Fibroblast of lung (primary cell): ENCODE measurements around the gene KNDC1. TPM values are rescaled to one million over a fixed set of nuclear protein-coding genes. Genes with fewer than 3 reads are reported as not detected.

Experiments
- DNase-seq, 2 donors: peaks; one replicate each; pipeline versions ENCODE4 v3.0.0 to v3.0.0-alpha.2; 2010; ENCODE audit warnings: low read depth in 2 of 2
- H2AFZ ChIP-seq: 2 replicates; pipeline ENCODE4 v1.5.1; 2012; ENCODE audit warnings: low read length, control low read depth, inconsistent platforms
- H3K27ac ChIP-seq: 2 replicates; pipeline ENCODE4 v1.5.1; 2011; ENCODE audit warnings: low read length, control low read depth; ENCODE audit not compliant: insufficient read depth
- H3K27me3 ChIP-seq: 2 replicates; pipeline ENCODE4 v1.5.1; 2011; ENCODE audit warnings: mild to moderate bottlenecking, low read length; ENCODE audit not compliant: control insufficient read depth, insufficient read depth
- H3K36me3 ChIP-seq: 2 replicates; pipeline ENCODE4 v1.5.1; 2011; ENCODE audit warnings: low read length; ENCODE audit not compliant: control insufficient read depth, insufficient read depth
- H3K4me1 ChIP-seq: 2 replicates; pipeline ENCODE4 v1.5.1; 2011; ENCODE audit warnings: low read length; ENCODE audit not compliant: control insufficient read depth, insufficient read depth; ENCODE audit errors: extremely low read depth
- H3K4me2 ChIP-seq: 2 replicates; pipeline ENCODE4 v1.5.1; 2011; ENCODE audit warnings: low read length, control low read depth; ENCODE audit not compliant: insufficient read depth; ENCODE audit errors: extremely low read depth
- H3K4me3 ChIP-seq, 4 experiments: fragments of 200-600 bp in 1 of 4; sonication (generic) in 1 of 4; replicated peaks in 1 of 4; 2 replicates each; pipeline ENCODE4 v1.5.1; 2011 to 2016; ENCODE audit warnings: low read length in 4 of 4, low read depth in 3 of 4, mild to moderate bottlenecking in 3 of 4, control low read depth in 2 of 4, inconsistent platforms in 1 of 4, mixed read lengths in 1 of 4; ENCODE audit not compliant: insufficient read depth in 1 of 4; ENCODE audit errors: control extremely low read depth in 1 of 4
- H3K79me2 ChIP-seq: 2 replicates; pipeline ENCODE4 v1.5.1; 2012; ENCODE audit warnings: mild to moderate bottlenecking, low read length, inconsistent platforms; ENCODE audit not compliant: control insufficient read depth, insufficient read depth
- H3K9ac ChIP-seq: 2 replicates; pipeline ENCODE4 v1.5.1; 2011; ENCODE audit warnings: mild to moderate bottlenecking, low read length, control low read depth; ENCODE audit not compliant: insufficient read depth
- H3K9me3 ChIP-seq: 2 replicates; pipeline ENCODE4 v1.5.1; 2012; ENCODE audit warnings: low read depth, low read length; ENCODE audit not compliant: control insufficient read depth, insufficient read depth
- H4K20me1 ChIP-seq: 2 replicates; pipeline ENCODE4 v1.5.1; 2011; ENCODE audit warnings: low read length; ENCODE audit not compliant: control insufficient read depth, insufficient read depth; ENCODE audit errors: extremely low read depth
- EZH2 ChIP-seq: IDR thresholded peaks from 2 replicates; pipeline ENCODE4 v1.5.1; 2012; ENCODE audit warnings: low read length, control low read depth, mild to moderate bottlenecking; ENCODE audit errors: missing control alignments
- polyA plus RNA-seq, 2 donors: library from polyadenylated mRNA; depleted of rRNA in 1 of 2; stranded (reverse) in 1 of 2; unstranded in 1 of 2; fragments of >200 nt; gene quantifications; 2 replicates each; pipeline ENCODE4 v1.2.1, GENCODE V29; 2011 to 2012; ENCODE audit warnings: missing spikeins in 1 of 2
- total RNA-seq: library from RNA; depleted of rRNA; stranded (reverse); fragments of >200 nt; gene quantifications from 2 replicates; pipeline ENCODE4 v1.2.1, GENCODE V29; 2014
- TF ChIP-seq, protein P1 (sequence below), 2 donors: IDR thresholded peaks in 1 of 2; conservative IDR thresholded peaks in 1 of 2; 1 replicate in 1 of 2; 2 replicates in 1 of 2; pipeline ENCODE4 v1.5.1; 2011 to 2012; ENCODE audit warnings: low read length in 2 of 2, control low read depth in 1 of 2, inconsistent platforms in 1 of 2, low read depth in 1 of 2, mild to moderate bottlenecking in 1 of 2

KNDC1 gene
- total and polyA plus RNA-seq, 2 donors (not counting 1 experiment from before 2014, with no cell fraction given): 0.20 to 0.50 TPM

DNA sequence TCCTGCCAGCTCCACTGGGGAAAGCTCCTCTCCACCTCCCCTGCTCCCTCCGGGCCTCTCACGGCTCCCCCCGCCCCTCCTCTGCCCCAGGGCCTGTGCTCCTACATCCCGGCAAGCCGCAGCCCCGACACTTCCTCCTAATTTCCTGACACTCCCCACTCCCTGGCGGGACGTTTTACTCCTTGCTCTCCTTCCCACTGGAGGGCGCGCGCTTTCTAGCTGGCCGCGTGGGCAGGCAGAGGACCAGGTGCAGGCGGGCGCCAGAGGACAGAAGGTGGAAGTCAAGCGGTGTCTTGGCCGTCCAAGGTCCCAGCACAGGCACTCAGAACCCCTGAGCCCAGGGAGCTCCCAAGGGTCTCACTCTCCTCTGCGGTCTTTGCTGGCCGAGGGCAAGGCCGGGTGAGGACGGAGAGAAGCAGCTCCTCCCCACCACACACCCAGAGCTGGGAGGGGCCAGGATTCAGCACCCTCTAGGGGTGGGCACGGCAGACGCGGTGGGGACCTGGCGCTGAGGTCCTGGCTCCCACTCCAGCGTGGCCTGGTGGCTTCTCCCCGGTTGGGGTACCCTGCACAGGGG lies 97.6 kb downstream of the KNDC1 start:
- TF ChIP-seq, protein P1, sequence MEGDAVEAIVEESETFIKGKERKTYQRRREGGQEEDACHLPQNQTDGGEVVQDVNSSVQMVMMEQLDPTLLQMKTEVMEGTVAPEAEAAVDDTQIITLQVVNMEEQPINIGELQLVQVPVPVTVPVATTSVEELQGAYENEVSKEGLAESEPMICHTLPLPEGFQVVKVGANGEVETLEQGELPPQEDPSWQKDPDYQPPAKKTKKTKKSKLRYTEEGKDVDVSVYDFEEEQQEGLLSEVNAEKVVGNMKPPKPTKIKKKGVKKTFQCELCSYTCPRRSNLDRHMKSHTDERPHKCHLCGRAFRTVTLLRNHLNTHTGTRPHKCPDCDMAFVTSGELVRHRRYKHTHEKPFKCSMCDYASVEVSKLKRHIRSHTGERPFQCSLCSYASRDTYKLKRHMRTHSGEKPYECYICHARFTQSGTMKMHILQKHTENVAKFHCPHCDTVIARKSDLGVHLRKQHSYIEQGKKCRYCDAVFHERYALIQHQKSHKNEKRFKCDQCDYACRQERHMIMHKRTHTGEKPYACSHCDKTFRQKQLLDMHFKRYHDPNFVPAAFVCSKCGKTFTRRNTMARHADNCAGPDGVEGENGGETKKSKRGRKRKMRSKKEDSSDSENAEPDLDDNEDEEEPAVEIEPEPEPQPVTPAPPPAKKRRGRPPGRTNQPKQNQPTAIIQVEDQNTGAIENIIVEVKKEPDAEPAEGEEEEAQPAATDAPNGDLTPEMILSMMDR (conservative IDR thresholded peaks at IDR 0.05 in 1 of 2, IDR thresholded peaks at IDR 0.05 in 1 of 2; ENCODE audit: low read depth in 1 of 2, low read length in 2 of 2): peak in 1 of 2 donors; percentile 39
- TF ChIP-seq EZH2: no peak
- Histone ChIP-seq H3K36me3 (no peaks in the 10 kb centered on the region), H3K4me2 (no peak overlapping the region), H4K20me1 (no peaks in the 10 kb centered on the region), H3K4me1 (peaks cover 27% of the 10 kb centered on the region), H3K27me3 (no peaks in the 10 kb centered on the region), H3K79me2 (no peaks in the 10 kb centered on the region), H3K27ac (peak overlapping the region; percentile 89), H2AFZ (peak overlapping the region; percentile 19), H3K9ac (no peak overlapping the region), H3K9me3 (no peaks in the 10 kb centered on the region), H3K4me3 (no peak overlapping the region)
- peak; percentile 32 to 46 for DNase-seq

- H3K4me1 ChIP-seq: peaks cover 27% of the 10 kb centered on the region
- no peak overlapping the region for H2AFZ ChIP-seq
- H3K79me2 ChIP-seq: no peaks in the 10 kb centered on the region
- H3K4me3 ChIP-seq: no peak overlapping the region
- DNase-seq: no peak
- H3K27me3 ChIP-seq: no peaks in the 10 kb centered on the region
- H3K9ac ChIP-seq: no peak overlapping the region
- H3K27ac ChIP-seq: peak overlapping the region; percentile 89
- TF ChIP-seq, protein P1 (conservative IDR thresholded peaks at IDR 0.05 in 1 of 2, IDR thresholded peaks at IDR 0.05 in 1 of 2; ENCODE audit: low read depth in 1 of 2, low read length in 2 of 2): no peak
- no peak for TF ChIP-seq EZH2
- no peak overlapping the region for H3K4me2 ChIP-seq
- no peaks in the 10 kb centered on the region for H4K20me1 ChIP-seq
- no peaks in the 10 kb centered on the region for H3K36me3 ChIP-seq
- H3K9me3 ChIP-seq: no peaks in the 10 kb centered on the region
Measured at GRCh38 chr10:133258066-133258817, 98.2 kb downstream of the KNDC1 start.

DNA sequence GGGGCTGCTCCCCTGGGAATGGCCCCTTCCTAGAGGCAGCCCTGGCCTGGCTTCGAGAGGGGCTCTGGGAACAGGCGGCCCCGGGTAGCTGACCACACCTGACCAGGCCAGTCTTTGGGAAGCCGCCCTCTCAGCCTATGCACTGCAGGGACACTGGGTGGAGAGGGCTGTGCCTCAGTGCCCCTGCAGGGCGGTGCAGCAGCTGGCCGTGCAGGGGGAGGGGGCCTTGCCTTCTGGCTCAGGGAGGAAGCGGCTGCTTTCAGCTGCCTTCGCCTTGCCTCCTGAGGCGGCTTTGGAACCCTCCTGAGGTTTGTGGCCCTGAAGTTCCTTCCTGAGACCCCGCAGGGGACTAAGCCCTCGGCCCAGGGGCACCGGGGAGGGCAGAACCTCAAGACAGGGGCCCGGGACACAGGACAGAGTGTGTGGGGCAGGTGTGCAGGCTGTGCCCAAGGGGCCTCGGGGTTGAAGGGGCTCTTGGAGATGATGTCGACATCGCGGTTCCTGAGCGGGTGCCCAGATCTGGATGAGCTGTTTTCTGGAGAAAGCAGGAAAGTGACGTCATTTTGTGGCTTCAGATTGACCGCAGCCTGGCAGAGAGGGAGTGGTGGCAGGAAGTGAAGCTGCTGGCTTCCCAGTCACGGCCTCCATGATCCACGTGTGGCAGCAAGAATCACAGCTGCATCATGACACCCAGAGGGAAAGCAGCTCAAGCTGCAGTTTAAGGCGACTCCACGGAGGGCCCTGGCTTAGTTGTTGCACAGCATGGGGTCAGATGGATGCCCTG lies 99.0 kb downstream of the KNDC1 start:
- Histone ChIP-seq H4K20me1 (no peaks in the 10 kb centered on the region), H3K4me2 (peak overlapping the region; percentile 38), H3K4me1 (peaks cover 27% of the 10 kb centered on the region), H3K9ac (no peak overlapping the region), H2AFZ (no peak overlapping the region), H3K27ac (peak overlapping the region; percentile 89), H3K79me2 (no peaks in the 10 kb centered on the region), H3K36me3 (no peaks in the 10 kb centered on the region), H3K9me3 (no peaks in the 10 kb centered on the region), H3K4me3 (no peak overlapping the region), H3K27me3 (no peaks in the 10 kb centered on the region)
- TF ChIP-seq, protein P1 (conservative IDR thresholded peaks at IDR 0.05 in 1 of 2, IDR thresholded peaks at IDR 0.05 in 1 of 2; ENCODE audit: low read depth in 1 of 2, low read length in 2 of 2): no peak
- TF ChIP-seq EZH2: no peak
- DNase-seq: peak; percentile 99
